Measurements from ENCODE around the gene AMZ1. TPM values are rescaled to one million over a fixed set of nuclear protein-coding genes. Genes with fewer than 3 reads are reported as not detected.
"Not testable (repeated sequence)": the region's sequence is repeated elsewhere in the genome, so short reads cannot be mapped to it uniquely, and the experiment has no call there.

The AMZ1 gene
- total RNA-seq, 4 donors from 2014 or later = 0.19 to 1.1 TPM; not detected in 2

- ATAC-seq (ENCODE audit: low FRiP score) (no peak), DNase-seq (ENCODE audit: low spot score) (no peak)
Observed at GRCh38 chr7:2721842-2722241, 33.8 kb downstream of the AMZ1 start.

GRCh38 chr7:2722591-2722990 is 34.6 kb downstream of the AMZ1 start:
- TF ChIP-seq CTCF (IDR thresholded peaks at IDR 0.05) = no peak
- DNase-seq (ENCODE audit: low spot score) = no peak

More at GRCh38 chr7:2721842-2722241, 33.8 kb downstream of the AMZ1 start:
- TF ChIP-seq CTCF (IDR thresholded peaks at IDR 0.05) = no peak

GRCh38 chr7:2723138-2723850 is 35.3 kb downstream of the AMZ1 start:
- ATAC-seq (ENCODE audit: low FRiP score) (no peak), DNase-seq (ENCODE audit: low spot score) (no peak)
- no peak for TF ChIP-seq CTCF (IDR thresholded peaks at IDR 0.05)

More at GRCh38 chr7:2722591-2722990, 34.6 kb downstream of the AMZ1 start:
- no peak for ATAC-seq (ENCODE audit: low FRiP score)

GRCh38 chr7:2724036-2724435 is 36.0 kb downstream of the AMZ1 start:
- DNase-seq (ENCODE audit: low spot score); ATAC-seq (ENCODE audit: low FRiP score): not testable (repeated sequence)

GRCh38 chr7:2724453-2725177 is 36.6 kb downstream of the AMZ1 start:
- TF ChIP-seq CTCF (IDR thresholded peaks at IDR 0.05) = no peak
- ATAC-seq (ENCODE audit: low FRiP score) (no peak), DNase-seq (ENCODE audit: low spot score) (no peak)

- no peak for TF ChIP-seq CTCF (IDR thresholded peaks at IDR 0.05)
- no peak for DNase-seq (ENCODE audit: low spot score)
- no peak for ATAC-seq (ENCODE audit: low FRiP score)
Observed at GRCh38 chr7:2725178-2726105, 37.4 kb downstream of the AMZ1 start.

All from omental fat pad (tissue), 4 donors.